ENCODE data around the gene WDR93. TPM values are rescaled to one million over a fixed set of nuclear protein-coding genes. Genes with fewer than 3 reads are reported as not detected.

WDR93 gene
- total RNA-seq, 1 donor from 2014 or later = not detected

DNA sequence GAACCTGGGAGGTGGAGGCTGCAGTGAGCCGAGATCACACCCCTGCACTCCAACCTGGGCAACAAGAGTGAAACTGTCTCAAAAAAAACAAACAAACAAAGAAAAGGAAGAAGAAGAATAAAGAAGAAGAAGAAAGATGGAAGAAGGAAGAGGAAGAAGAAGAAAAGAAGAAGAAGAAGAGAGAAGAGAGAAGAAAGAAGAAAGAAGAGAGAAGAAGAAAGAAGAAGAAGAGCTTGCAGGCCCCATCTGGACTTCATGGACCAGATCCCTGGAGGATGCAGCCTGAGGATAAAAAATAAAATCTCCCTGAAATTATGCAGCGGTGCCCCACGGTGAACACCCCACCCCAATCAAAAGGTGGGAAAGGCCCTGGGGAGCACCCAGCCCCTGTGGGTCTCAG, 69.2 kb downstream of the WDR93 start:
- Mint-ChIP-seq H3K4me1 (ENCODE audit: low read depth, unreplicated experiment) (no peaks in the 10 kb centered on the region), H3K27ac (ENCODE audit: unreplicated experiment) (peak overlapping the region; percentile 80), H3K9me3 (ENCODE audit: unreplicated experiment) (peaks cover 2% of the 10 kb centered on the region), H3K36me3 (ENCODE audit: unreplicated experiment) (no peaks in the 10 kb centered on the region), H3K27me3 (ENCODE audit: unreplicated experiment) (peaks cover 6% of the 10 kb centered on the region), H3K4me3 (ENCODE audit: unreplicated experiment) (no peak overlapping the region)
- TF ChIP-seq, protein P1, sequence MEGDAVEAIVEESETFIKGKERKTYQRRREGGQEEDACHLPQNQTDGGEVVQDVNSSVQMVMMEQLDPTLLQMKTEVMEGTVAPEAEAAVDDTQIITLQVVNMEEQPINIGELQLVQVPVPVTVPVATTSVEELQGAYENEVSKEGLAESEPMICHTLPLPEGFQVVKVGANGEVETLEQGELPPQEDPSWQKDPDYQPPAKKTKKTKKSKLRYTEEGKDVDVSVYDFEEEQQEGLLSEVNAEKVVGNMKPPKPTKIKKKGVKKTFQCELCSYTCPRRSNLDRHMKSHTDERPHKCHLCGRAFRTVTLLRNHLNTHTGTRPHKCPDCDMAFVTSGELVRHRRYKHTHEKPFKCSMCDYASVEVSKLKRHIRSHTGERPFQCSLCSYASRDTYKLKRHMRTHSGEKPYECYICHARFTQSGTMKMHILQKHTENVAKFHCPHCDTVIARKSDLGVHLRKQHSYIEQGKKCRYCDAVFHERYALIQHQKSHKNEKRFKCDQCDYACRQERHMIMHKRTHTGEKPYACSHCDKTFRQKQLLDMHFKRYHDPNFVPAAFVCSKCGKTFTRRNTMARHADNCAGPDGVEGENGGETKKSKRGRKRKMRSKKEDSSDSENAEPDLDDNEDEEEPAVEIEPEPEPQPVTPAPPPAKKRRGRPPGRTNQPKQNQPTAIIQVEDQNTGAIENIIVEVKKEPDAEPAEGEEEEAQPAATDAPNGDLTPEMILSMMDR (IDR thresholded peaks at IDR 0.05; ENCODE audit: partially characterized antibody, unreplicated experiment) = no peak
- no peak for DNase-seq

- Mint-ChIP-seq H3K27ac (ENCODE audit: unreplicated experiment) (no peak overlapping the region), H3K27me3 (ENCODE audit: unreplicated experiment) (peaks cover 6% of the 10 kb centered on the region), H3K36me3 (ENCODE audit: unreplicated experiment) (no peaks in the 10 kb centered on the region), H3K4me3 (ENCODE audit: unreplicated experiment) (no peak overlapping the region), H3K4me1 (ENCODE audit: low read depth, unreplicated experiment) (no peaks in the 10 kb centered on the region), H3K9me3 (ENCODE audit: unreplicated experiment) (peaks cover 2% of the 10 kb centered on the region)
- peak; percentile 92 for DNase-seq
- TF ChIP-seq, protein P1 (IDR thresholded peaks at IDR 0.05; ENCODE audit: partially characterized antibody, unreplicated experiment) = peak; percentile 95
These were observed 69.8 kb downstream of the WDR93 start for GRCh38 chr15:89760303-89761008.

- Mint-ChIP-seq H3K9me3 (ENCODE audit: unreplicated experiment) (peaks cover 2% of the 10 kb centered on the region), H3K27me3 (ENCODE audit: unreplicated experiment) (peaks cover 6% of the 10 kb centered on the region), H3K27ac (ENCODE audit: unreplicated experiment) (no peak overlapping the region)
These were observed 70.6 kb downstream of the WDR93 start for GRCh38 chr15:89761009-89761831.

DNA sequence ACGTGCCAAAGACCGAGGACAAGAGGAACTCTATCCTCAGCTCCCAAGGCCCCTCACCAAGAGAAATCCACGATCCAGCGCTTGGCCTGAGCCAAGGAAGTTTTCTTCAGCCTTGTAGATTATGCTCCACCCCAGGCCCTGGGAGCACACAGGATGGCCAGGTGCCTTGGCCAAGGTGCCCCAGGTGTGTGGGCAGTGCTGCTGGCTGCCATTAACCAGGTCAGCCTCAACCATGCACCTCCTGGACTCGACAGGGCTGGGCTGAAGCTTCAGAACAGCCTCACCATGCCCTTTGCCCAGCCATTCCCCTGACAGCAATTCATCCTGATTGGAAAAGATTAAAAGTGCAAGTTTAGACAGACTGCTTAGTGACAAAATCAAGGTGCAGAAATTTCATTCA, 71.3 kb downstream of the WDR93 start:
- no peak for DNase-seq
- no peaks in the 10 kb centered on the region for H3K4me1 Mint-ChIP-seq (ENCODE audit: low read depth, unreplicated experiment)
- no peaks in the 10 kb centered on the region for H3K36me3 Mint-ChIP-seq (ENCODE audit: unreplicated experiment)
- TF ChIP-seq, protein P1 (IDR thresholded peaks at IDR 0.05; ENCODE audit: partially characterized antibody, unreplicated experiment) = no peak
- H3K27ac Mint-ChIP-seq (ENCODE audit: unreplicated experiment) = no peak overlapping the region
- H3K4me3 Mint-ChIP-seq (ENCODE audit: unreplicated experiment) = no peak overlapping the region
- H3K9me3 Mint-ChIP-seq (ENCODE audit: unreplicated experiment) = peaks cover 2% of the 10 kb centered on the region
- peaks cover 7% of the 10 kb centered on the region for H3K27me3 Mint-ChIP-seq (ENCODE audit: unreplicated experiment)

More at GRCh38 chr15:89761009-89761831, 70.6 kb downstream of the WDR93 start:
- no peak for DNase-seq
- TF ChIP-seq, protein P1 (IDR thresholded peaks at IDR 0.05; ENCODE audit: partially characterized antibody, unreplicated experiment) = no peak
- Mint-ChIP-seq H3K36me3 (ENCODE audit: unreplicated experiment) (no peaks in the 10 kb centered on the region), H3K4me1 (ENCODE audit: low read depth, unreplicated experiment) (no peaks in the 10 kb centered on the region), H3K4me3 (ENCODE audit: unreplicated experiment) (no peak overlapping the region)

DNA sequence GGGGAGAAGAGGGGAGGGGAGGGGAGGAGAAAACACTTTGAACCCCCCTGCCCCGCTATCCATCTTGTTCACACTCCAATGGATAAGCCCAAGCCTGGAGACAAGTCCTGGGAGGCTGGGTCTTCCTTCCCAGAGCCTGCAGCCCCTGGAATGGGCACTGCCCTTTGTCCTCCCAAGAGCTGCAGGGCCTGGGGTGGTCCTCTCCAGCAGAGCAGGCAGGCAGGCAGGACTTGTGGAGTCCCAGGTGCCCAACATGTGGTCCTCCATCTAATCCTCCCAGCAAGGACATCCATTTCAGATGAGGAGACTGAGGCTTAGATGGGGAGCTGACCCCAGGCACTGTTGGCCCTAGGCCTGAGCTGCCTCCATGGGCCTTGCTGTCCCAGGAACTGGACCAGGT, 75.1 kb downstream of the WDR93 start:
- no peak for DNase-seq
- Mint-ChIP-seq H3K27ac (ENCODE audit: unreplicated experiment) (no peak overlapping the region), H3K27me3 (ENCODE audit: unreplicated experiment) (peaks cover 4% of the 10 kb centered on the region), H3K4me1 (ENCODE audit: low read depth, unreplicated experiment) (no peaks in the 10 kb centered on the region), H3K4me3 (ENCODE audit: unreplicated experiment) (no peak overlapping the region), H3K36me3 (ENCODE audit: unreplicated experiment) (no peaks in the 10 kb centered on the region), H3K9me3 (ENCODE audit: unreplicated experiment) (no peaks in the 10 kb centered on the region)
- TF ChIP-seq, protein P1 (IDR thresholded peaks at IDR 0.05; ENCODE audit: partially characterized antibody, unreplicated experiment) = no peak

Data from glutamatergic neuron (in vitro differentiated cells).